Uterus (tissue), 4 donors: ENCODE measurements around the gene SLAMF8. TPM values are rescaled to one million over a fixed set of nuclear protein-coding genes. Genes with fewer than 3 reads are reported as not detected.

Source experiments
- DNase-seq, 2 donors: peaks; one replicate each; pipeline ENCODE4 v3.0.0-alpha.2; 2019 to 2020
- H3K27ac ChIP-seq, 2 donors: fragments of 200-600 bp; sonication (generic); 1 replicate in 1 of 2; 2 replicates in 1 of 2; pipeline ENCODE4 v1.5.1; 2016 to 2018
- H3K27me3 ChIP-seq, 2 donors: fragments of 200-600 bp; sonication (generic); one replicate each; pipeline ENCODE4 v1.5.1; 2018 to 2019; ENCODE audit warnings: control low read depth in 1 of 2
- H3K36me3 ChIP-seq, 2 donors: fragments of 200-600 bp; sonication (generic); one replicate each; pipeline ENCODE4 v1.5.1; 2019; ENCODE audit warnings: control low read depth in 1 of 2
- H3K4me1 ChIP-seq, 2 donors: fragments of 200-600 bp; sonication (generic); one replicate each; pipeline ENCODE4 v1.5.1; 2018 to 2019; ENCODE audit warnings: control low read depth in 1 of 2
- H3K4me3 ChIP-seq, 2 donors: fragments of 200-600 bp; sonication (generic); 1 replicate in 1 of 2; 2 replicates in 1 of 2; pipeline ENCODE4 v1.5.1; 2018 to 2019; ENCODE audit warnings: mild to moderate bottlenecking in 1 of 2
- H3K9me3 ChIP-seq, 2 donors: fragments of 200-600 bp; sonication (generic); one replicate each; pipeline ENCODE4 v1.5.1; 2019; ENCODE audit warnings: control low read depth in 1 of 2
- CTCF ChIP-seq, 4 experiments: fragments of 200-600 bp in 2 of 4; fragments of 450-650 bp in 2 of 4; sonication (generic) in 2 of 4; IDR thresholded peaks; one replicate each; pipeline ENCODE4 v1.5.1; 2016 to 2019; ENCODE audit warnings: antibody characterized with exemption in 4 of 4, mild to moderate bottlenecking in 2 of 4, moderate library complexity in 1 of 4
- POLR2A ChIP-seq, 2 donors: fragments of 450-650 bp; IDR thresholded peaks; one replicate each; pipeline ENCODE4 v1.6.1; 2016; ENCODE audit warnings: antibody characterized with exemption in 2 of 2, mild to moderate bottlenecking in 1 of 2, moderate library complexity in 1 of 2
- intact Hi-C: fragments of 100-400 bp; cut with DNase I; formaldehyde crosslinking; loops from one replicate; pipeline ENCODE4 v1.15.1; 2023; ENCODE audit warnings: low total_unique reads
- total RNA-seq, 4 donors: library from RNA; depleted of rRNA in 3 of 4; stranded (reverse); fragments of >200 nt in 3 of 4; gene quantifications; one replicate each; pipeline versions ENCODE4 v1.1.0 to v1.2.4, GENCODE V29; 2014 to 2023
- donor health status: DM: yes; HTN: yes; CAD: no.

SLAMF8 gene
- total RNA-seq, 4 donors from 2014 or later, result 0.28 to 3.2 (median 1.1) TPM; not detected in 1

- Histone ChIP-seq H3K36me3 (no peaks in the 10 kb centered on the region), H3K27ac (no peak overlapping the region), H3K4me3 (no peak overlapping the region), H3K4me1 (no peaks in the 10 kb centered on the region), H3K27me3 (no peaks in the 10 kb centered on the region), H3K9me3 (no peaks in the 10 kb centered on the region)
- intact Hi-C loops, result no loop called here
- TF ChIP-seq POLR2A (IDR thresholded peaks at IDR 0.05), result no peak
- TF ChIP-seq CTCF (IDR thresholded peaks at IDR 0.05), result no peak
- DNase-seq, result no peak
Observed at GRCh38 chr1:159830722-159831121, 4.0 kb downstream of the SLAMF8 start.

DNA sequence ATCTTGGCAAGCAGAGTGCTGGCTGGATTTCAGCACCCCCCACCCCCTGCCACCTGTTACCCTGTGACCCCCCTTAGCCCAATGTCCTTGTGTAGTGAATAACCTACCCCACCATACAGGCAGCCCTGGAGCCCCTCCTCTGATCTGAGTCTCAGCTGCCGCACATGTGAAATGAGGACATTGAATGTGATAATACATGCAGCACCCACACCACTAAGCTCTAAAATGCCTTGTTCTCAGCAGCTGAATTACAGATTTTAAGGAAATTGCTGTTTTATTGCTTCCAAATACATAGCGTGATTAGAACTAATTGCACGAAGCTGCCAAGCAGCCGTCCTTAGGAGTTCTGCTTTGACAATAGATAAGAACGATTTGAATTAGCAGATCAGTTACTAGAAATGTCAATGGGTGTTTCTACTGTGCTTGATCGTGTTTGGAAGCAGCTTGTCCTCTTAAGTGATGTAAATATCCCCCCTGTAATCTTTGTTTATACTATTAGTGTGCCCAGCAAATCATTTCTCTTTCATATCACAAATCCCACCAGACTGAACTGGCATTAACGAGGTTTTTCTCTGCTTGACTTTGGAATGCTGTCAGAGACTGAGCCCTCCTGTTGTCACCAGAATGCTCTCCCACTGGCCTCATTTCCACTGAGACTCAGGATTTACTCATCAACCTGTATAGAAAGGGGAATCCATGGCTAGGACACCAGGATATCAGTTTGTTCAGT is 4.9 kb downstream of the SLAMF8 start:
- no peak overlapping the region for H3K27ac ChIP-seq
- no peaks in the 10 kb centered on the region for H3K36me3 ChIP-seq
- DNase-seq, result no peak
- no peak overlapping the region for H3K4me3 ChIP-seq
- intact Hi-C loops, result no loop called here
- no peak for TF ChIP-seq CTCF (IDR thresholded peaks at IDR 0.05)
- TF ChIP-seq POLR2A (IDR thresholded peaks at IDR 0.05), result no peak
- H3K9me3 ChIP-seq, result no peaks in the 10 kb centered on the region
- H3K27me3 ChIP-seq, result no peaks in the 10 kb centered on the region
- no peaks in the 10 kb centered on the region for H3K4me1 ChIP-seq

GRCh38 chr1:159832309-159832708 is 5.6 kb downstream of the SLAMF8 start:
- no peaks in the 10 kb centered on the region for H3K4me1 ChIP-seq
- no peak overlapping the region for H3K27ac ChIP-seq
- H3K36me3 ChIP-seq, result no peaks in the 10 kb centered on the region
- no peaks in the 10 kb centered on the region for H3K9me3 ChIP-seq
- TF ChIP-seq CTCF (IDR thresholded peaks at IDR 0.05) (no peak), POLR2A (IDR thresholded peaks at IDR 0.05) (no peak)
- intact Hi-C loops, result no loop called here
- no peaks in the 10 kb centered on the region for H3K27me3 ChIP-seq
- no peak overlapping the region for H3K4me3 ChIP-seq
- no peak for DNase-seq

- H3K27ac ChIP-seq, result no peak overlapping the region
- no peaks in the 10 kb centered on the region for H3K36me3 ChIP-seq
- no peaks in the 10 kb centered on the region for H3K9me3 ChIP-seq
- no peak for DNase-seq
- no peaks in the 10 kb centered on the region for H3K4me1 ChIP-seq
- intact Hi-C loops, result no loop called here
- TF ChIP-seq POLR2A (IDR thresholded peaks at IDR 0.05) (no peak), CTCF (IDR thresholded peaks at IDR 0.05) (no peak)
- no peak overlapping the region for H3K4me3 ChIP-seq
- H3K27me3 ChIP-seq, result no peaks in the 10 kb centered on the region
Observed at GRCh38 chr1:159835356-159835755, 8.7 kb downstream of the SLAMF8 start.

DNA sequence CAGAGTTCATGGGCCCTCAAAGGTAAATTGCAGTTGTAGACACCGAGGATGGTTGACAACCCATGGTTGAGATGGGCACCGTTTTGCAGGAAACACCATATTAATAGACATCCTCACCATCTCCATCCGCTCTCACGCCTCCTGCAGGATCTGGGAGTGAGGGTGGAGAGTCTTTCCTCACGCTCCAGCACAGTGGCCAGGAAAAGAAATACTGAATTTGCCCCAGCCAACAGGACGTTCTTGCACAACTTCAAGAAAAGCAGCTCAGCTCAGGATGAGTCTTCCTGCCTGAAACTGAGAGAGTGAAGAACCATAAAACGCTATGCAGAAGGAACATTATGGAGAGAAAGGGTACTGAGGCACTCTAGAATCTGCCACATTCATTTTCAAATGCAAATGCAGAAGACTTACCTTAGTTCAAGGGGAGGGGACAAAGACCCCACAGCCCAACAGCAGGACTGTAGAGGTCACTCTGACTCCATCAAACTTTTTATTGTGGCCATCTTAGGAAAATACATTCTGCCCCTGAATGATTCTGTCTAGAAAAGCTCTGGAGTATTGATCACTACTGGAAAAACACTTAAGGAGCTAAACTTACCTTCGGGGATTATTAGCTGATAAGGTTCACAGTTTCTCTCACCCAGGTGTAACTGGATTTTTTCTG is 9.3 kb downstream of the SLAMF8 start:
- no peaks in the 10 kb centered on the region for H3K4me1 ChIP-seq
- H3K27me3 ChIP-seq, result no peaks in the 10 kb centered on the region
- H3K9me3 ChIP-seq, result no peaks in the 10 kb centered on the region
- H3K27ac ChIP-seq, result no peak overlapping the region
- DNase-seq, result no peak
- no peaks in the 10 kb centered on the region for H3K36me3 ChIP-seq
- intact Hi-C loops, result loop anchor here (2.0 kb wide), 1 partner anchor 55 kb away; no protein-coding TSS in a partner anchor
- H3K4me3 ChIP-seq, result no peak overlapping the region
- TF ChIP-seq CTCF (IDR thresholded peaks at IDR 0.05), result peak in 2 of 4 experiments; percentile 6 to 10
- TF ChIP-seq POLR2A (IDR thresholded peaks at IDR 0.05), result no peak
